ENCODE data around the gene VWA7.

Gene VWA7

GRCh38 chr6:31729979-31730630 lies 47.0 kb downstream of the VWA7 start:
- DNase-seq (ENCODE audit: low spot score) = peak; percentile 90

- peak; percentile 94 for DNase-seq (ENCODE audit: low spot score)
Measured at GRCh38 chr6:31729515-31729978, 47.6 kb downstream of the VWA7 start.

- no peak for DNase-seq (ENCODE audit: low spot score)
Measured at GRCh38 chr6:31728767-31729514, 48.2 kb downstream of the VWA7 start, which contains the start of gene DDAH2. TSS of gene DDAH2 (minus strand) at chr6:31729299. CDS start at chr6:31729161, 138 bp downstream.

- DNase-seq (ENCODE audit: low spot score) = no peak
Measured at GRCh38 chr6:31727717-31728671, 49.1 kb downstream of the VWA7 start.

- no peak for DNase-seq (ENCODE audit: low spot score)
Measured at GRCh38 chr6:31727034-31727716, 50.0 kb downstream of the VWA7 start.

- no peak for DNase-seq (ENCODE audit: low spot score)
Measured at GRCh38 chr6:31725502-31726350, 51.4 kb downstream of the VWA7 start.

- DNase-seq (ENCODE audit: low spot score) = no peak
Measured at GRCh38 chr6:31723980-31724691, 53.0 kb downstream of the VWA7 start.

- no peak for DNase-seq (ENCODE audit: low spot score)
Measured at GRCh38 chr6:31723245-31723979, 53.7 kb downstream of the VWA7 start, which contains the start of gene MPIG6B. TSS of gene MPIG6B (plus strand) at chr6:31723373. CDS start at chr6:31723384, 11 bp downstream.

GRCh38 chr6:31722173-31722572 lies 55.0 kb downstream of the VWA7 start:
- no peak for DNase-seq (ENCODE audit: low spot score)

- DNase-seq (ENCODE audit: low spot score) = no peak
Measured at GRCh38 chr6:31721351-31722020, 55.6 kb downstream of the VWA7 start, which contains the start of gene LY6G6C. TSS of gene LY6G6C (minus strand) at chr6:31721746. CDS start at chr6:31721679, 67 bp downstream.

GRCh38 chr6:31720196-31720770 lies 56.8 kb downstream of the VWA7 start:
- no peak for DNase-seq (ENCODE audit: low spot score)

- no peak for DNase-seq (ENCODE audit: low spot score)
Measured at GRCh38 chr6:31719001-31719400, 58.1 kb downstream of the VWA7 start.

GRCh38 chr6:31718265-31718664 lies 58.9 kb downstream of the VWA7 start:
- DNase-seq (ENCODE audit: low spot score) = no peak

GRCh38 chr6:31717499-31718222 lies 59.5 kb downstream of the VWA7 start:
- DNase-seq (ENCODE audit: low spot score) = no peak

Data from AG08396 (cell line).